WTC11 (cell line): ENCODE data around the gene CCSER1.

ENCODE experiments used
- CREB1 ChIP-seq: sonication (generic); formaldehyde crosslinking; IDR thresholded peaks from 2 replicates; pipeline ENCODE4 v1.8.0; 2023; ENCODE audit warnings: mild to moderate bottlenecking, missing genetic modification reagents
- KAT7 ChIP-seq: sonication (generic); formaldehyde crosslinking; IDR thresholded peaks from 2 replicates; pipeline ENCODE4 v1.8.1; 2023; ENCODE audit warnings: missing genetic modification reagents, mild to moderate bottlenecking, borderline replicate concordance
- NR1H2 ChIP-seq: sonication (generic); formaldehyde crosslinking; IDR thresholded peaks from 2 replicates; pipeline ENCODE4 v1.9.0; 2021; ENCODE audit warnings: mild to moderate bottlenecking, moderate library complexity, missing genetic modification reagents
- NR2C2 ChIP-seq: sonication (generic); formaldehyde crosslinking; IDR thresholded peaks from 2 replicates; pipeline ENCODE4 v1.8.0; 2022; ENCODE audit warnings: mild to moderate bottlenecking, missing genetic modification reagents
- ZNF423 ChIP-seq: fragments of 250-450 bp; sonication (Bioruptor Pico); IDR thresholded peaks from 2 replicates; pipeline ENCODE4 v2.1.2; 2022; ENCODE audit warnings: mild to moderate bottlenecking, moderate library complexity
- TF ChIP-seq, protein P1 (sequence below): fragments of 200-600 bp; IDR thresholded peaks from 2 replicates; pipeline ENCODE4 v1.8.0; 2022; ENCODE audit warnings: antibody characterized with exemption
- TF ChIP-seq, protein P2 (sequence below): sonication (generic); formaldehyde crosslinking; IDR thresholded peaks from 2 replicates; pipeline ENCODE4 v1.8.0; 2023; ENCODE audit warnings: missing genetic modification reagents
- TF ChIP-seq, protein P3 (sequence below): sonication (generic); formaldehyde crosslinking; IDR thresholded peaks from 2 replicates; pipeline ENCODE4 v1.8.1; 2022; ENCODE audit warnings: low read depth, missing genetic modification reagents, borderline replicate concordance
- TF ChIP-seq, protein P4 (sequence below): fragments of 250-450 bp; sonication (Bioruptor Pico); IDR thresholded peaks from 2 replicates; pipeline ENCODE4 v1.9.0; 2021; ENCODE audit warnings: mild to moderate bottlenecking
- TF ChIP-seq, protein P5 (sequence below): sonication (generic); formaldehyde crosslinking; IDR thresholded peaks from 2 replicates; pipeline ENCODE4 v1.8.1; 2023; ENCODE audit warnings: mild to moderate bottlenecking, missing genetic modification reagents

DNA sequence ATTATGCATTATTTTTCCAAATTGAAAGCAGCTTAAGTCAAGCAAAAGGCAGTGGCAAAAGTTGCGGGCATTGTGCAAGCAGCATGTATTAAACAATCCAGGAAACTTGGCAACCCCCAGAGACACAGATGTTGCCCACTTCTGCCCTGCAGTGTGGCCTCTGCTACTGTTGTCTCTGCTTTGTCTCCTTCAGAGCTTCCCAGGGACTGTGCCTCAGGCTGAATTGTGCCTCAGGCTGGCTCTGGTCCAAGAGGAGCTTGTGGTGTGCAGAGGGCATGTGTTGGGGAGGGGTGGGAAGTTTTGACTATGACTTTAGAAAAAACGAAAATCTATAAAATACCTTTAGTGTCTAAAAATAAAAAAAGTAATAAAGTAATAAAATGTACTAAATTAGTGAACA, 201.4 kb downstream of the CCSER1 start:
- TF ChIP-seq, protein P1, sequence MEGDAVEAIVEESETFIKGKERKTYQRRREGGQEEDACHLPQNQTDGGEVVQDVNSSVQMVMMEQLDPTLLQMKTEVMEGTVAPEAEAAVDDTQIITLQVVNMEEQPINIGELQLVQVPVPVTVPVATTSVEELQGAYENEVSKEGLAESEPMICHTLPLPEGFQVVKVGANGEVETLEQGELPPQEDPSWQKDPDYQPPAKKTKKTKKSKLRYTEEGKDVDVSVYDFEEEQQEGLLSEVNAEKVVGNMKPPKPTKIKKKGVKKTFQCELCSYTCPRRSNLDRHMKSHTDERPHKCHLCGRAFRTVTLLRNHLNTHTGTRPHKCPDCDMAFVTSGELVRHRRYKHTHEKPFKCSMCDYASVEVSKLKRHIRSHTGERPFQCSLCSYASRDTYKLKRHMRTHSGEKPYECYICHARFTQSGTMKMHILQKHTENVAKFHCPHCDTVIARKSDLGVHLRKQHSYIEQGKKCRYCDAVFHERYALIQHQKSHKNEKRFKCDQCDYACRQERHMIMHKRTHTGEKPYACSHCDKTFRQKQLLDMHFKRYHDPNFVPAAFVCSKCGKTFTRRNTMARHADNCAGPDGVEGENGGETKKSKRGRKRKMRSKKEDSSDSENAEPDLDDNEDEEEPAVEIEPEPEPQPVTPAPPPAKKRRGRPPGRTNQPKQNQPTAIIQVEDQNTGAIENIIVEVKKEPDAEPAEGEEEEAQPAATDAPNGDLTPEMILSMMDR: no peak
- TF ChIP-seq KAT7 (CRISPR knock-in tag): no peak
- TF ChIP-seq, protein P2, sequence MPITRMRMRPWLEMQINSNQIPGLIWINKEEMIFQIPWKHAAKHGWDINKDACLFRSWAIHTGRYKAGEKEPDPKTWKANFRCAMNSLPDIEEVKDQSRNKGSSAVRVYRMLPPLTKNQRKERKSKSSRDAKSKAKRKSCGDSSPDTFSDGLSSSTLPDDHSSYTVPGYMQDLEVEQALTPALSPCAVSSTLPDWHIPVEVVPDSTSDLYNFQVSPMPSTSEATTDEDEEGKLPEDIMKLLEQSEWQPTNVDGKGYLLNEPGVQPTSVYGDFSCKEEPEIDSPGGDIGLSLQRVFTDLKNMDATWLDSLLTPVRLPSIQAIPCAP: no peak
- no peak for TF ChIP-seq ZNF423
- TF ChIP-seq NR2C2 (CRISPR knock-in tag): no peak
- TF ChIP-seq CREB1 (CRISPR knock-in tag): no peak
- TF ChIP-seq, protein P3, sequence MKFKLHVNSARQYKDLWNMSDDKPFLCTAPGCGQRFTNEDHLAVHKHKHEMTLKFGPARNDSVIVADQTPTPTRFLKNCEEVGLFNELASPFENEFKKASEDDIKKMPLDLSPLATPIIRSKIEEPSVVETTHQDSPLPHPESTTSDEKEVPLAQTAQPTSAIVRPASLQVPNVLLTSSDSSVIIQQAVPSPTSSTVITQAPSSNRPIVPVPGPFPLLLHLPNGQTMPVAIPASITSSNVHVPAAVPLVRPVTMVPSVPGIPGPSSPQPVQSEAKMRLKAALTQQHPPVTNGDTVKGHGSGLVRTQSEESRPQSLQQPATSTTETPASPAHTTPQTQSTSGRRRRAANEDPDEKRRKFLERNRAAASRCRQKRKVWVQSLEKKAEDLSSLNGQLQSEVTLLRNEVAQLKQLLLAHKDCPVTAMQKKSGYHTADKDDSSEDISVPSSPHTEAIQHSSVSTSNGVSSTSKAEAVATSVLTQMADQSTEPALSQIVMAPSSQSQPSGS: no peak
- TF ChIP-seq, protein P4, sequence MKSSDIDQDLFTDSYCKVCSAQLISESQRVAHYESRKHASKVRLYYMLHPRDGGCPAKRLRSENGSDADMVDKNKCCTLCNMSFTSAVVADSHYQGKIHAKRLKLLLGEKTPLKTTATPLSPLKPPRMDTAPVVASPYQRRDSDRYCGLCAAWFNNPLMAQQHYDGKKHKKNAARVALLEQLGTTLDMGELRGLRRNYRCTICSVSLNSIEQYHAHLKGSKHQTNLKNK: no peak
- no peak for TF ChIP-seq NR1H2 (CRISPR knock-in tag)
- TF ChIP-seq, protein P5, sequence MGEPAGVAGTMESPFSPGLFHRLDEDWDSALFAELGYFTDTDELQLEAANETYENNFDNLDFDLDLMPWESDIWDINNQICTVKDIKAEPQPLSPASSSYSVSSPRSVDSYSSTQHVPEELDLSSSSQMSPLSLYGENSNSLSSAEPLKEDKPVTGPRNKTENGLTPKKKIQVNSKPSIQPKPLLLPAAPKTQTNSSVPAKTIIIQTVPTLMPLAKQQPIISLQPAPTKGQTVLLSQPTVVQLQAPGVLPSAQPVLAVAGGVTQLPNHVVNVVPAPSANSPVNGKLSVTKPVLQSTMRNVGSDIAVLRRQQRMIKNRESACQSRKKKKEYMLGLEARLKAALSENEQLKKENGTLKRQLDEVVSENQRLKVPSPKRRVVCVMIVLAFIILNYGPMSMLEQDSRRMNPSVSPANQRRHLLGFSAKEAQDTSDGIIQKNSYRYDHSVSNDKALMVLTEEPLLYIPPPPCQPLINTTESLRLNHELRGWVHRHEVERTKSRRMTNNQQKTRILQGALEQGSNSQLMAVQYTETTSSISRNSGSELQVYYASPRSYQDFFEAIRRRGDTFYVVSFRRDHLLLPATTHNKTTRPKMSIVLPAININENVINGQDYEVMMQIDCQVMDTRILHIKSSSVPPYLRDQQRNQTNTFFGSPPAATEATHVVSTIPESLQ (CRISPR knock-in tag): no peak
